ENCODE data around the gene OR2D3.
"Not testable (repeated sequence)": the region's sequence is repeated elsewhere in the genome, so short reads cannot be mapped to it uniquely, and the experiment has no call there.

Gene OR2D3

GRCh38 chr11:6927030-6927617 lies 6.3 kb downstream of the OR2D3 start:
- DNase-seq (ENCODE audit: low spot score): no peak

GRCh38 chr11:6928916-6929315 lies 8.1 kb downstream of the OR2D3 start:
- DNase-seq (ENCODE audit: low spot score): no peak

- no peak for DNase-seq (ENCODE audit: low spot score)
These were observed 10.4 kb downstream of the OR2D3 start for GRCh38 chr11:6931146-6931713.

- DNase-seq (ENCODE audit: low spot score): no peak
These were observed 11.3 kb downstream of the OR2D3 start for GRCh38 chr11:6932145-6932544.

DNA sequence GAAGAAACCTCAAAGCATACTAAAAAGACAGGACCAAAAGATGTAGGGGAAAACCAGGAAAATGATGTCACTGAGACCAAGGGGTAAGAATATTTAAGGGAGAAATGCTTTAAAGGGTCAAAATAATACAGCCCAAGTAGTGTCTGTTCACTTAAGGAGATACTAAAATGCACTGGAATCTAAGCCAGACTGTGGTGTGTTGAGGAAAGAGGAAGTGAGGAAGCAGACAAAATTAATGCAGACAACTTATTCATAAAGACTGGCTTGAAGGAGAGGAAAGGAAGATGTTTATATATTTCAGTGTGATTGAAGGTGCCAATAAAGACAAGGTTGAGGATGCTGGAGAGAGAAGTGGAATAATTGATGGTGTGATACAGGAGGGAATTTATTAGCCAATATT lies 21.2 kb downstream of the OR2D3 start:
- DNase-seq (ENCODE audit: low spot score): no peak

DNA sequence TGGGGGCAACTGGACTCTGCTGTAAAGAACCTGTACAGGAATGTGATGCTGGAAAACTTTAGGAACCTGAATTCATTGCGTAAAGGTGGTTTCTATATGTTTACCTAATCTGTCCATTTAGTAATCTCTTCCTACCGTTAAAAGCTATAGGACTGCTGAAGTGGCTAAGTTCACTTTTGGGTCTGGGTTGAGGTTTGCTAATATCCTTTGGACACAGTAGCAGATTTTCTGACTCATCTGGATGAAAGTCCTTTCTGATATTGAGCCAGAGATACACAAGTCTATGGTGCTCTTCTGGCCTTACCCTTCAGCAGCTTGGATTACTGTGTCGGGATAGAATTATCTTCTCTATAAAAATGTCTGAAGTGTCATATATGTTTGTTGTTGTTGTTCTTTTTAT lies 22.3 kb downstream of the OR2D3 start:
- DNase-seq (ENCODE audit: low spot score): no peak

- not testable (repeated sequence) for DNase-seq (ENCODE audit: low spot score)
These were observed 33.4 kb downstream of the OR2D3 start for GRCh38 chr11:6954248-6954647.

DNA sequence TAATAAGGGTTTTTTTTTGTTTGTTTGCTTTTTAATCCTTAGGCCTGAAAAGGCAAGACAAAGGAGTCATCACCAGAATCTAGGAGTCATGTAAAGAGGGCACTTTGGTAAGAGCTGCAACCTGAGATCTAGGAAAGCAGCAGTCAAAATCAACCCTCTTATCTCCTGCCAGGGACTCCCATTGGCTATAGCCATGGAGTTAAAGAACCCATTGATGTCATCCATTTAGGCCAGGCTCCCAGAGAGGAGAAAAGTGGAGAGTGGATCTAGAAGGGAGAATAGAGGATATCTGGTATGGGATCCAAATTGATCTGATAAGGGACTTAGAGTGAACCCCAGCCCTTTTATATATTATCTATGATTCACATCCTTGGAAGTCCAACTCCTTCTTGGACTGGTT lies 41.3 kb downstream of the OR2D3 start:
- DNase-seq (ENCODE audit: low spot score): no peak

- DNase-seq (ENCODE audit: low spot score): no peak
These were observed 41.9 kb downstream of the OR2D3 start for GRCh38 chr11:6962673-6963072.

DNA sequence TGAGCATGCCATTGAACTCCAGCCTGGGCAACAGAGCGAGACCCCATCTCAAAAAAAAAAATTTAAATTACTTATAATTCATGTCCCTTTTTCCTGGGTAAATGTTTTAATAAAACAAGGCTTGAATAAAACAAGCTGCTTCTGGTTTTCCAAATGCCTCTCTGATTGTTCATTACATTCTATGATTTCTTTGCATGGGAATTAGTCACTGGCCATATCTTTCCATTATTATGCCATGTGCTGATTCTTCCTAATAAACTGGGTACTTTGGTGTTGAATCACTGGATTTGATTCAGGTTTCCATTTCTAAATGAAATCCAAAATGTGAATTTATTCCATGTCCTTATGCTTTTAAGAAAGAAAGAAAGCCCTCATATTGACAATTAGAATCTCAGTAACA lies 48.0 kb downstream of the OR2D3 start:
- DNase-seq (ENCODE audit: low spot score): no peak

DNA sequence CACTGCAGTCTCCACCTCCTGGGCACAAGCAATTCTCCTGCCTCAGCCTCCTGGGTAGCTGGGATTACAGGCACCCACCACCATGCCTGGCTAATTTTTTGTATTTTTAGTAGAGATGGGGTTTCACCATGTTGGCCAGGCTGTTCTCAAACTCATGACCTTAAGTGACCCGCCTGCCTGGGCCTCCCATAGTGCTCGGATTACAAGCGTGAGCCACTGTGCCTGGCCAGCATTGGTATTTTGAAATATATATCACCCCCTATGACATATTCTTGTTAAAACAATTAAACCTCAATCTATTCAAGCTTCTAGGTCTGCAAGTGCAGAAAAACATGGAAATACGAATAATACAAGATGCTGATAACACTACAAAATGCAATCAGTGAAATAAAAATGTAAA lies 49.1 kb downstream of the OR2D3 start:
- not testable (repeated sequence) for DNase-seq (ENCODE audit: low spot score)

All from D341Med (cell line).